KOPT-K1 (cell line): ENCODE data around the gene PDCD1LG2.
"Not testable (repeated sequence)": the region's sequence is repeated elsewhere in the genome, so short reads cannot be mapped to it uniquely, and the experiment has no call there.

Experiments
- H3K27ac ChIP-seq: fragments of 200-600 bp; sonication (generic); 2 replicates; pipeline ENCODE4 v1.5.1; 2016; ENCODE audit warnings: antibody characterized with exemption, mild to moderate bottlenecking, low read depth, low read length; ENCODE audit not compliant: poor library complexity, severe bottlenecking
- H3K36me3 ChIP-seq: fragments of 200-600 bp; sonication (generic); 2 replicates; pipeline ENCODE4 v1.5.1; 2017; ENCODE audit warnings: antibody characterized with exemption, mild to moderate bottlenecking, low read length, moderate library complexity; ENCODE audit not compliant: insufficient read depth
- H3K9me3 ChIP-seq: fragments of 200-600 bp; sonication (generic); 2 replicates; pipeline ENCODE4 v1.5.1; 2017; ENCODE audit warnings: antibody characterized with exemption, low read length, mild to moderate bottlenecking; ENCODE audit not compliant: insufficient read depth, poor library complexity, severe bottlenecking

The PDCD1LG2 gene

GRCh38 chr9:5510360-5510931, at the start of gene PDCD1LG2:
Gene PDCD1LG2 (plus strand): TSS chr9:5510531. CDS start chr9:5522547, 12,016 bp downstream.
- H3K27ac ChIP-seq, result no peak within 1 kb of the TSS
- no peaks in the 10 kb centered on the region for H3K9me3 ChIP-seq
- H3K36me3 ChIP-seq, result no peaks in the 10 kb centered on the region

GRCh38 chr9:5464831-5465330, 45.5 kb upstream of the PDCD1LG2 start:
- H3K36me3 ChIP-seq, H3K9me3 ChIP-seq, H3K27ac ChIP-seq: not testable (repeated sequence)

GRCh38 chr9:5466005-5466404, 44.3 kb upstream of the PDCD1LG2 start:
- Histone ChIP-seq H3K27ac (no peak overlapping the region), H3K9me3 (no peaks in the 10 kb centered on the region), H3K36me3 (no peaks in the 10 kb centered on the region)

- Histone ChIP-seq H3K27ac (no peak overlapping the region), H3K9me3 (no peaks in the 10 kb centered on the region), H3K36me3 (no peaks in the 10 kb centered on the region)
Observed at GRCh38 chr9:5466766-5467165, 43.6 kb upstream of the PDCD1LG2 start.

- H3K9me3 ChIP-seq, result no peaks in the 10 kb centered on the region
- H3K36me3 ChIP-seq, result no peaks in the 10 kb centered on the region
- no peak overlapping the region for H3K27ac ChIP-seq
Observed at GRCh38 chr9:5468850-5469249, 41.5 kb upstream of the PDCD1LG2 start.

- Histone ChIP-seq H3K27ac (no peak overlapping the region), H3K9me3 (no peaks in the 10 kb centered on the region), H3K36me3 (no peaks in the 10 kb centered on the region)
Observed at GRCh38 chr9:5470122-5470521, 40.2 kb upstream of the PDCD1LG2 start.

- H3K9me3 ChIP-seq, result no peaks in the 10 kb centered on the region
- H3K27ac ChIP-seq, result no peak overlapping the region
- H3K36me3 ChIP-seq, result no peaks in the 10 kb centered on the region
Observed at GRCh38 chr9:5470816-5471215, 39.5 kb upstream of the PDCD1LG2 start.

- not testable (repeated sequence) for H3K36me3 ChIP-seq, H3K27ac ChIP-seq, H3K9me3 ChIP-seq
Observed at GRCh38 chr9:5475611-5476010, 34.7 kb upstream of the PDCD1LG2 start.

GRCh38 chr9:5478206-5478605, 32.1 kb upstream of the PDCD1LG2 start:
- Histone ChIP-seq H3K36me3 (no peaks in the 10 kb centered on the region), H3K27ac (no peak overlapping the region), H3K9me3 (no peaks in the 10 kb centered on the region)

GRCh38 chr9:5479994-5480694, 30.2 kb upstream of the PDCD1LG2 start:
- no peaks in the 10 kb centered on the region for H3K36me3 ChIP-seq
- H3K27ac ChIP-seq, result no peak overlapping the region

GRCh38 chr9:5480919-5481318, 29.4 kb upstream of the PDCD1LG2 start:
- H3K9me3 ChIP-seq, result no peaks in the 10 kb centered on the region
- no peaks in the 10 kb centered on the region for H3K36me3 ChIP-seq
- no peak overlapping the region for H3K27ac ChIP-seq

More at GRCh38 chr9:5479994-5480694, 30.2 kb upstream of the PDCD1LG2 start:
- no peaks in the 10 kb centered on the region for H3K9me3 ChIP-seq

GRCh38 chr9:5481322-5482040, 28.9 kb upstream of the PDCD1LG2 start:
- H3K27ac ChIP-seq, result no peak overlapping the region
- no peaks in the 10 kb centered on the region for H3K36me3 ChIP-seq
- H3K9me3 ChIP-seq, result no peaks in the 10 kb centered on the region

- no peak overlapping the region for H3K27ac ChIP-seq
- H3K36me3 ChIP-seq, result no peaks in the 10 kb centered on the region
- no peaks in the 10 kb centered on the region for H3K9me3 ChIP-seq
Observed at GRCh38 chr9:5482194-5482593, 28.1 kb upstream of the PDCD1LG2 start.

- Histone ChIP-seq H3K36me3 (no peaks in the 10 kb centered on the region), H3K27ac (no peak overlapping the region), H3K9me3 (no peaks in the 10 kb centered on the region)
Observed at GRCh38 chr9:5483306-5483705, 27.0 kb upstream of the PDCD1LG2 start.

- Histone ChIP-seq H3K36me3 (no peaks in the 10 kb centered on the region), H3K27ac (no peak overlapping the region)
Observed at GRCh38 chr9:5485378-5486085, 24.8 kb upstream of the PDCD1LG2 start.

More at GRCh38 chr9:5485378-5486085, 24.8 kb upstream of the PDCD1LG2 start:
- no peaks in the 10 kb centered on the region for H3K9me3 ChIP-seq
